Colon (tissue), 2 donors: Measurements from ENCODE around the gene CORO2B.
"Not testable (repeated sequence)": the region's sequence is repeated elsewhere in the genome, so short reads cannot be mapped to it uniquely, and the experiment has no call there.

Experiments used
- FAIRE-seq: peaks from 2 replicates; lab custom pipeline; 2012; peaks lifted over from hg19 to GRCh38; lab: Jason Lieb, UNC
- donor health status: control.
- donor health status: control.

Gene CORO2B

DNA sequence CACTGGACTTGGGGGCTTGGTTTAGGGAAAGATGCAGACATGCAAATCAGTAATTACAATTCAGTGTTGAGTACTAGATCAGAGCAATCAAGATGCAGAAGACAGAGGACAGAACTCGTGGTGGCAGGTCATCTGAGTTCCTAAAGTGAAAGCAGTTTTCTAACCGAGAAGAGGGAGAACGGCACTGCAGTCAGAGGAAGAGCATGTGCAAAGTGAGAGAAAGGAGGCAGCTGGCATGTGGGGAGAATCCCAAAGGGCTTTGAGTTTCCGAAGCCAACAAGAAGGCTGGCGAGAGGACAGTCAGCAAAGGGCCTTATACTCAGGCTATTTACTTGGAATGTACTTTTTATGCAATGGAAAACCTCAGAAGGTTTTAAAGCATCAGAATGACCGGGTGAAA, 154.9 kb downstream of the CORO2B start:
- no peak for FAIRE-seq

- no peak for FAIRE-seq
Measured at GRCh38 chr15:68734352-68734751, 155.6 kb downstream of the CORO2B start.

DNA sequence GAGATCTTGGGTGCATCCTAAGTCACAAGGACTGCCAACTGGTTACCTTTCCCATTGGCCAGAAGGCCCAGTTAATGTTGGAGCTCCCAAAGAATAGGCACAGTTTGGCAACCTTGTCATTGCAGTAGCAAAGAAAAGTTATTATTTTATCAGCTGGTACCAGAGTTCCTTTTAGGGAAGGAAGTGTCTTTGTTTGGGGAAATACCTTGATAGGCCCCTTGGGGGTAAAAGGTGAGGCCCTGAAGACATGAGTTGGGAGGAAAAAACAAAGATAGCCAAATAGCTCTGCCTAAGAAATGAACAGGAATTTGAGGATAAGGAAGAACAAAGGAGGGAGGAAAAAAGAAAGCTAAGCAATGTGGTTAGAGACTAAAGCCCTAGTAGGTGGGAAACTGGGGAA, 156.1 kb downstream of the CORO2B start:
- FAIRE-seq = no peak

GRCh38 chr15:68735610-68736009, 156.8 kb downstream of the CORO2B start:
- FAIRE-seq = no peak

DNA sequence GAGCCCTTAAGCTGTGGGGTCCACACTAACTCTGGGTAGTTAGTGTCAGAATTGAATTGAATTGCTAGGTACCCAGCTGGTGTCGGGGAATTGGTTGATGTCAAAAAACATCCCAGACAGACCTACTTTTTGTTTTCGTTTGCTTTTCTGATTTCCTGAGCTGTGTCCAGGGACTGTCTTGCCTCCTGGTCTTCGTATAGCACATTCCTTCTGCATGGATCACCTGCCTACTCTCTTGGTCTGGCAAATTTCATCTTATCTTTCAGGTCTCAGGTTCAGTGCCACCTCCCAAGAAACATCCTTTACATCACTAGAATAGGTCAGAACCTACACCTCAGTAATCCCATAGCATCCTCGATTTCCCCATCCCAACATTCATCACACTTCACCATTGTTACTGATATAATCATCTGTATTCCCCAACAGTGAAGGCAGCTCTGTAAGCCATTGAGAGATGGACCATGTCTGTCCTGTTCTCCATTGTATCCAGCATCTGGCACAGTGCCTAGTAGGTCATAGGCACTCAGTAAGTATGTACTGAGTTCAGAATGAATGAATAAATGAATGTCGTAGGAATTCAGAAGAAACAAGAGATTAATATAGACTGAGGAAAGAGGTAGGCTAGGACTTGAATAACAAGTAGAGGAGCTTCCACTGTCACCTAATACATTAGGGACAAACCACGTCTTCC, 160.7 kb downstream of the CORO2B start:
- no peak for FAIRE-seq

DNA sequence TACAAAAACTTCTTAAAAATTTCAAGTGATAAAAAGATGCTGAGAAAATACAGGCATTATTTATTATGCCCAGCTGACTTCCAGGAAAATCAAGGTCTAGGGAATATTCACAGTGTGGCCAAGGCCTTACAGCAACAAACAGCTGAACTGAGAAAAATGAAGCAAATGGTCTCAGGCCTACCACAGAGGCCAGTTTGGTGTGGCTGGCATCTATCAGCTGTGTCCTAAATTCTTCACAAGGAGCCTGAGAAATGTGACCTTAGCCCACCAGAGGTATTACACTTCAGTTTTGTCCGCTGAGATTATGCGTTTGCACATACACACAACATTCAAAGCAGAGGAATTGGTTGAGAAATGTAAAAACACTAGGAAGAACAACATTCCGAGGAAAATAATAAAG, 164.5 kb downstream of the CORO2B start:
- FAIRE-seq = no peak

- no peak for FAIRE-seq
Measured at GRCh38 chr15:68749365-68749764, 170.6 kb downstream of the CORO2B start.

GRCh38 chr15:68749793-68750192, 171.0 kb downstream of the CORO2B start:
- FAIRE-seq = no peak

GRCh38 chr15:68751622-68752021, 172.8 kb downstream of the CORO2B start:
- FAIRE-seq = no peak

DNA sequence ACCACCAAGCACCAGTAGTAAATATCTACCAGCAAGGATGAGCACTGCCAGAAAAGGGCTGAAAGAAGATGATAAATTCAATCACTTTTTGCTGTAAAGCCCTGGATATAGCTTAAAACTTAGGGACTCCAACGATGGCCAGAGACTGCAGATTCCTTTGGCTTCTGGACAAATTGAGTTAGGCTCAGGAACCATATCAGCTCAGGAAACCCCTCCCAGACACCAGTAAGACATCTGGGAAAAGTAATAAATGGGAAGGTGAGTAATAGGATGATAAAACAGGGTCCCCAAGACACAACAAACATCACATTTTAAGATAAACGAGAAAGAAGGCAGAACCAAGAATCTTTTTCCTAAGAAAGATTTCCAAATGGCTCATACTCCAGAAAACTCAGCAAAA, 176.9 kb downstream of the CORO2B start:
- FAIRE-seq = no peak

DNA sequence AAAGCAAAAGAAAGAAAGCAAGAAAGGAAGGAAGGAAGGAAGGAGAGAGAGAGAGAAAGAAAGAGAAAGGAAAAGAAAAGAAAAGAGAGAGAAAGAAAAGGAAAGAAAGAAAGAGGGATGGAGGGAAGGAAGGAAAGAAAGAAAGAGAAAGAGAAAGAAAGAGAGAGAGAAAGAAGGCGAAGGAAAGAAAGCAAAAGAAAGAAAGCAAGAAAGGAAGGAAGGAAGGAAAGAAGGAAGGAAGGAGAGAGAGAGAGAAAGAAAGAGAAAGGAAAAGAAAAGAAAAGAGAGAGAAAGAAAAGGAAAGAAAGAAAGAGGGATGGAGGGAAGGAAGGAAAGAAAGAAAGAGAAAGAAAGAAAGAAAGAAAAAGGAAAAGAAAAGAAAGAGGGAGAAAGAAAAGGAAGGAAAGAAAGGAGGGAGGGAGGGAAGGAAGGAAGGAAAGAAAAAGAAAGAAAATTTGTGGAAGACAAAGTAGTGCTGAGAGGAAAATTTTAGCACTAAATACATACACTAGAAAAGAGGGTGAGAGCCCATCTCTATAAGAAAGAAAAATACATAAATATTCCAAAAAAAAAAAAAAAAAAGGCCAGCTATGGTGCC, 181.3 kb downstream of the CORO2B start:
- FAIRE-seq = not testable (repeated sequence)

- FAIRE-seq = no peak
Measured at GRCh38 chr15:68763063-68763462, 184.3 kb downstream of the CORO2B start.

GRCh38 chr15:68764090-68764489, 185.3 kb downstream of the CORO2B start:
- no peak for FAIRE-seq

DNA sequence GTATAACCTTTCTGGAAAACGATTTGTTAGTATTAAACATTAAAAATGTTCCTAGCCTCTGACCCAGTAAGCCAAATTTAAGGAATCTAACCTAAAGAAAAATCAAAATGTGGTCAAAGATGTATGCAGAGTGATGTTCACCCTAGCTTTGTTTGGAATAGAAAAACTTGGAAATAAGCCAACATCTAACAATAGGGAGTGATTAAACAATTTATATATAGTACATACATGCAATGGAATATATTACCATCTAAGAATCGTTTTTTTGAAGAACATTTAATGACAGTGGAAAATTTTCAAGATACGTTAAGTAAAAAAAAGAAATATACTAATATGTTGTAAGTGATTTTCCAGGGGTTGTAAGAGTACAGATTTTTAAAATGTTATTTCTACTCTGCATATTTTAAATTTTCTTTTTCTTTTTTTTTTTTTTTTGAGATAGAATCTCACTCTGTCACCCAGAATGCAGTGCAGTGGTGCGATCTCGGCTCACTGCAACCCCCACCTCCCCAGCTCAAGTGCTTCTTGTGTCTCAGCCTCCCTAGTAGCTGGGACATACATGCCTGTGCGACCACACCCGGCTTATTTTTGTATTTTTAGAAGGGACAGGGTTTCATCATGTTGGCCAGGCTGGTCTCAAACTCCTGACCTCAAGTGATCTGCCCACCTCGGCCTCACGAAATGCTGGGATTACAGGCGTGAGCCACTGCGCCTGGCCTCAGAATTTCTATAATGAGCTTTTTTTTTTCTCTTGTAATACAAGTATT, 187.0 kb downstream of the CORO2B start:
- FAIRE-seq = no peak

GRCh38 chr15:68767833-68768232, 189.0 kb downstream of the CORO2B start:
- no peak for FAIRE-seq

DNA sequence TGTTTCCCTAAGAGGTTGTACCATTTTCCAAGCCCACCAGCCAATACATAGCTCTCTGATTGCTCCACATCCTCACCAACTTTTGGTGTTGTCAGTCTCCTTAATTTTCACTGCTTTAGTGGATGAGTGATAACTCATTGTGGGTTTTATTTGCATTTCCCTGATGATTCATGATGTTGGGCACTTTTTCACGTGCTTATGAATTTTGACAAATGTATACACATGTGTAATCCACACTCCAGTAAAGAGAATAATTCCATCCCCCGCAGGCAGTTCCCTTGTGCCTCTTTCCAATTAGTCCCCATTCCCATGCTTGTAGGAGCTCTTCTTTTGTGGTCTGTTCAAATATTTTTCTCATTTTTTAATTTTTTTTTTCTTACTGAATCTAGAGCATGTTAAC, 189.5 kb downstream of the CORO2B start:
- no peak for FAIRE-seq

DNA sequence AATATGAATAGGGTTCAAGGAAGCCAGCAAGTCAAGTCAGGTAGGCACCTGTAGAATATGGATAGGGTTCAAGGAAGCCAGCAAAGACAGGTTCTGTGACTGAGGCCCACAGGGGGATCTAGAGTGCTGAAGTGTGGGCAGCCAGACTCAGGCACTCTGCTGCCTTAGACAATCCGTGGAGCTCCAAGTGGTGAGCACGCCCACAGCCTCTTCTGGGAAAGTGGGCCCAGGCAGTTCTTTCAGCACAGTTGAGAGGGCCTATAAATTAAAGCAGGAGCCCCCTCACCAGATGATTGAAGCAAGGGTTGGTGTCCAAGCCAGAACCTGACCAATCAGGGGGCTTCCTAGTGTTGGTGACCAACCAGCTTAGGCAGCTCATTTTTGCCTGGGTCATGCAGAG, 190.9 kb downstream of the CORO2B start:
- no peak for FAIRE-seq

DNA sequence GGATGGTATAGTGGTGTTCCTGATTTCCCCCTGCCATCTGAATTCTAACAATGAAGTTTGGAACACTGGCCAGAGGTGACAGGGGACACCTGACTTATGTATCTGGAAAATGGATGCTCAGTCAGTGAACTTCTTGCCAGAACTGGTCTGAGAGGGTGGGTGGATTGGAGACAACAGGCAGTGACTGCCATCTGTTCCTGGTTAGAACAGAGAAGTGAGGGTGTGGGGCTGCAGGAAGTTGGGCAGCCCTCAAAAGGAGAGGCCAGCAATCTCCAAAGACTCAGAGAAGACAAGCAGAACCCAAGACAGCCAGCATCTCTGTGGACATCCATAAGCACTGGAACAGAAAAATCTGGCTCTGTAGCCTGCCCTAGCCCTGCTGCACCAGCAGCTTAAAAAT, 191.4 kb downstream of the CORO2B start:
- no peak for FAIRE-seq

DNA sequence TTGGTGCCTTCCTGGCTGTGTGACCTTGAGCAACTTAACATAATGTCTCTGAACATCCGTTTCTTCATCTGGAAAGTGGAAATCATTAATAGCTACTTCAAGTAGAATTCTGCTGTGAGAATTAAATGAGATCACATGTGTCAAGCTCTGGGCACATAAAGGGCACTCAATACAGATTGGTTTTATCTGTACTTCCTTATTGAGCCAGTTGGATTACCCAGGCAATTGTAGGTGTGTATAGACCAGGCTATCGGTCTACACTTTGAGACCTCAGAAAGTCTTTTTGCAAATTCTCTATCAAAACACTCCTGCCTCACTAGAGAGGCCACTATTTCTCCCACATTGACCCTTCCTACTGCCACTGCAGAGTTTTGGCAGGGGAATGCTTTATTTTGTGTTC, 194.2 kb downstream of the CORO2B start:
- FAIRE-seq = no peak

- no peak for FAIRE-seq
Measured at GRCh38 chr15:68774120-68774519, 195.3 kb downstream of the CORO2B start.

GRCh38 chr15:68774521-68775235, 195.9 kb downstream of the CORO2B start:
- FAIRE-seq = no peak

GRCh38 chr15:68775236-68775577, 196.4 kb downstream of the CORO2B start:
- no peak for FAIRE-seq
